Left lung (tissue), 10 donors: ENCODE results near the gene ME1. TPM values are rescaled to one million over a fixed set of nuclear protein-coding genes. Genes with fewer than 3 reads are reported as not detected.
A peak's percentile ranks its signal among the peaks of the same experiment; 100 is the strongest.

Experiments
- ATAC-seq: fragments of 200-7000 bp; cut with Tn5 transposase; one replicate; pipeline ENCODE4 v1.9.1; 2020; ENCODE audit warnings: moderate library complexity
- DNase-seq, 4 donors: peaks; one replicate each; pipeline ENCODE4 v3.0.0-alpha.2; 2013 to 2020
- H3K27ac ChIP-seq, 2 donors: fragments of 200-600 bp; sonication (generic) in 1 of 2; one replicate each; pipeline versions ENCODE4 v1.5.0 to v1.8.0; 2020 to 2021
- H3K27me3 ChIP-seq, 2 donors: fragments of 200-600 bp; sonication (generic) in 1 of 2; one replicate each; pipeline versions ENCODE4 v1.5.0 to v1.8.0; 2020 to 2021
- H3K36me3 ChIP-seq, 2 donors: fragments of 200-600 bp; sonication (generic) in 1 of 2; one replicate each; pipeline versions ENCODE4 v1.5.0 to v1.8.0; 2020 to 2021
- H3K4me1 ChIP-seq, 2 donors: fragments of 200-600 bp; one replicate each; pipeline ENCODE4 v1.8.0; 2021
- H3K4me3 ChIP-seq, 2 donors: fragments of 200-600 bp; sonication (generic) in 1 of 2; one replicate each; pipeline versions ENCODE4 v1.5.0 to v1.8.0; 2020 to 2021; ENCODE audit warnings: mild to moderate bottlenecking in 1 of 2
- H3K9me3 ChIP-seq, 2 donors: fragments of 200-600 bp; sonication (generic) in 1 of 2; one replicate each; pipeline versions ENCODE4 v1.5.0 to v1.8.0; 2020 to 2021
- CTCF ChIP-seq, 2 donors: fragments of 200-600 bp; sonication (generic) in 1 of 2; IDR thresholded peaks; one replicate each; pipeline versions ENCODE4 v1.5.0 to v1.8.0; 2021; ENCODE audit warnings: antibody characterized with exemption in 2 of 2
- intact Hi-C, 2 donors: fragments of 100-400 bp; cut with DNase I; formaldehyde crosslinking; loops; one replicate each; pipeline versions ENCODE4 v1.11.2 to v1.14.2; 2022
- polyA plus RNA-seq, 6 donors: library from polyadenylated mRNA; unstranded; fragments of 120-200 nt; gene quantifications; one replicate each; pipeline ENCODE4 v1.2.1, GENCODE V29; 2013; ENCODE audit not compliant: insufficient read length in 6 of 6
- total RNA-seq, 2 donors: library from RNA; stranded (reverse); fragmentation: NEBNext Ultra II Directional; extraction: Animal tissue kit (Norgen Biotek cat#: 25700); gene quantifications; one replicate each; pipeline ENCODE4 v1.2.1, GENCODE V29; 2021
- donor health status: DM: no; HTN: yes; CAD: no.
- donor health status: DM: no; HTN: no; CAD: no.

ME1 gene
- total and polyA plus RNA-seq, 8 donors: 8.9 to 30.7 (median 12.8) TPM

DNA sequence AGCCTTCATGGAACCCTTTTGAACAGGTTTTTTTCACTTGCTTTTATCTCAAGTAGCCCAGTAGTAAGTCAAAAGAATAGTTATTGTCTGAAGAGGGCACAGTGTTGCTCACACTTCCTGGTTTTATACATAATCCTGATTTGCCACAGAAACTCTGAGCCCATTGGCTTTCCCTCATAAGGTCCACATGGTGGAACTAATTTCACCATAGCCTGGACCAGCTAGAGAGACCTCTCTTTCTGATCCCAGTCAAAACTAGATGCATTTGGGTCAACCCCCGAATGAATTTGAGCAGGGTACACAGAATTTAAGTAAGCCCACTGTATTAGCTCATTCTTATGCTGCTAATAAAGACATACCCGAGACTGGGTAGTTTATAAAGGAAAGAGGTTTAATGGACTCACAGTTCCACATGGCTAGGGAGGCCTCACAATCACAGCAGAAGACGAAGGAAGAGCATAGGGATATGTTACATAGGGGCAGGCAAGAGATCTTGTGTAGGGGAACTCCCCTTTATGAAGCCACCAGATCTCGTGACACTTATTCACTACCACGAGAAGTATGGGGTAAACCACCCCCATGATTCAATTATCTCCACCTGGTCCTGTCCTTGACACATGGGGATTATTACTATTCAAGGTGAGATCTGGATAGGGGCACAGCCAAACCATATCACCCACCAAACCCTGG, 231.5 kb downstream of the ME1 start:
- no peak overlapping the region for H3K27ac ChIP-seq
- no peaks in the 10 kb centered on the region for H3K9me3 ChIP-seq
- H3K4me1 ChIP-seq: peaks cover 0 to 1% of the 10 kb centered on the region in 2 donors
- intact Hi-C loops: no loop called here
- H3K36me3 ChIP-seq: no peaks in the 10 kb centered on the region
- H3K4me3 ChIP-seq: no peak overlapping the region
- TF ChIP-seq CTCF (IDR thresholded peaks at IDR 0.05): no peak
- peaks cover 0 to under 1% of the 10 kb centered on the region in 2 donors for H3K27me3 ChIP-seq
- no peak for ATAC-seq
- no peak for DNase-seq

DNA sequence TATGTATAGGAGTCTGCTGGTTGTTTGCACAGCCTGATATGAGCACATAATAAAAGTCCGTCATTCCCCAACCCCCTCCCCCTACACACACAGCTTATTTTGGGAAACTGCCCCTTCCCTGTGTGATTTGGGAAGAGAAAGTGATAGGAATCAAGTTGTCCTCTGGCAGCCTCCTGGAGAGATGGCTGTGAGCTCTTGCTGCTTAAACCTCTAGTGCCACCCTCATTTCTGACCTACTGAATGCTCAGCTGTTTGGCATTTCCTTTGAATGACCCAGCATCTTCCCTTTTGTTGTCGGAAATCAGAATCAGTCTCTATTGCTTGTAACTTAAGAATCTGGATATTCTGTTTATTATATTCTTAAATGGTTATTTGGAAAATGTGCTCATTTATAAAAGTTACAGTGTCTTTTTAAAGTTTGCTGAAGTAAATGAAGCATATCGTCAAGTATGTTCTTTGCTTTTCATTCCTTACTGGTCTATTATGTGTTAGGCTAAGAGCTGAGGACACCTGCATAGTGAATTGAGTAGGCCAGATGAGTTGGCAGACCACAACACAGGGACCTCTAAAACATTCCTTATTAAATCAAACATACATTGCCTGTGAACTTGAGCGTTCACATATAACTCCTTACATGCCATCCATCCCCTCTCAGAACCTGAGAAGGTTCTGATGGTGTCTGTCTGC, 232.2 kb downstream of the ME1 start:
- Histone ChIP-seq H3K4me1 (peaks cover 0 to 7% of the 10 kb centered on the region in 2 donors), H3K27ac (no peak overlapping the region), H3K9me3 (no peaks in the 10 kb centered on the region), H3K4me3 (no peak overlapping the region), H3K36me3 (no peaks in the 10 kb centered on the region), H3K27me3 (peaks cover 0 to 8% of the 10 kb centered on the region in 2 donors)
- intact Hi-C loops: no loop called here
- TF ChIP-seq CTCF (IDR thresholded peaks at IDR 0.05): no peak
- no peak for ATAC-seq
- no peak for DNase-seq

GRCh38 chr6:83193747-83194566, 236.9 kb downstream of the ME1 start:
- intact Hi-C loops: no loop called here
- H3K27me3 ChIP-seq: peaks cover 0 to 8% of the 10 kb centered on the region in 2 donors
- H3K9me3 ChIP-seq: no peaks in the 10 kb centered on the region
- H3K27ac ChIP-seq: peak overlapping the region; percentile 81 to 92
- H3K4me3 ChIP-seq: peak overlapping the region; percentile 88 to 95
- H3K4me1 ChIP-seq: peaks cover 0 to 28% of the 10 kb centered on the region in 2 donors
- H3K36me3 ChIP-seq: no peaks in the 10 kb centered on the region
- ATAC-seq (peak; percentile 83), DNase-seq (peak in 3 of 4 donors; percentile 31 to 89 (median 66))
- no peak for TF ChIP-seq CTCF (IDR thresholded peaks at IDR 0.05)

DNA sequence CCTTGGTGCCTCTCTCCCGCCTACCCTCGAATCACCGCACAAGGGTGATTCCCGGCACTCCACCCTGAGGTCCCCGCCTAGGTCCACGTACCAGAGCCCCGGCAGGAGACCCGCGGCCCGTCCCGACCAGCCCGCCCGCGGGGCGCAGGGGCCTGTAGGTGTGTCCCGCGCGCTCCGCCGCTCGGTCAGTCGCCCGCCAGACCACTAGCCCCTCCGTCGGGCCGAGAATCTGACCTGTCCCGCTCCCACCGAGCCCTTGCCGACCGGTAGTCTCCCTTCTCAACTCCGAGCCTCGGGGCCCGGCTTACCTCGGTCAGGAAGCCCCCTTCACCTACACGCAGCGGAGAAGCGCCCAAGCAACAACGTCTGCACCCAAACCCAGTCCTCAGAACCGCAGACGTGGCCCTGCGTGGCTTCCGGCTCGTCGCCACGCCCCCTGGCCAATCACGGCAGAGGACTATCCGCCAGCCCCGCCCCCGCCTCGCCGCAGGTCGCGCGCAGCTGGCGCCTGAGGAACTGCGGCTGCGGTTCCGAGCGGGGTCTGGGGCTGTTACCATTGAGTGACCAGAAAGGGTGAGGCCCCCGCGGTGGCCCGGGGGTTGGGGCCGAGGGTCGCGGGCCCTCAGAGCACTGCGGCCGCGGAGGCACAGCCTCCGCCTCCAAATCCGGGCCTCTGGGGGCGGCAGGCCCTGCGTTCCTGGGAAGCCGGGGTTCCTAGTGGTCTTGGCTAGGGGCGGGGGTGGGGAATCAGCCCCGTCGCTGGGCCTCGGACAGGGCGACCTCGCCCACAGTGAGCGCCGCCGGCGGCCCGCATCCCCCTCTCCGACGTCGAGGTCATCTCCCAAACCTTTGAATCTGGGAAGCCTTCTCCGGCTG, 237.7 kb downstream of the ME1 start, which contains the start of the genes PGM3 and RWDD2A:
Gene PGM3 (minus strand): TSS at position 395 of the 876 bp plus-strand sequence. CDS start 2,253 bp downstream, outside the sequence.
Gene RWDD2A (plus strand): TSS at position 487 of the 876 bp plus-strand sequence. CDS start 1,095 bp downstream, outside the sequence.
- peaks cover 0 to 8% of the 10 kb centered on the region in 2 donors for H3K27me3 ChIP-seq
- ATAC-seq (peak; percentile 98), DNase-seq (peak; percentile 89 to 97 (median 93))
- peak within 1 kb of the TSS; percentile 88 to 95 for H3K4me3 ChIP-seq
- no peak for TF ChIP-seq CTCF (IDR thresholded peaks at IDR 0.05)
- intact Hi-C loops: no loop called here
- peaks cover 0 to 2% of the 10 kb centered on the region in 2 donors for H3K36me3 ChIP-seq
- H3K27ac ChIP-seq: peak within 1 kb of the TSS; percentile 81 to 92
- H3K9me3 ChIP-seq: no peaks in the 10 kb centered on the region
- H3K4me1 ChIP-seq: peaks cover 0 to 28% of the 10 kb centered on the region in 2 donors
